ENCODE measurements around the gene CLINT1. TPM values are rescaled to one million over a fixed set of nuclear protein-coding genes. Genes with fewer than 3 reads are reported as not detected.

The CLINT1 gene
- total RNA-seq, 1 donor from 2014 or later, result 72.9 TPM

- TF ChIP-seq, protein P1, sequence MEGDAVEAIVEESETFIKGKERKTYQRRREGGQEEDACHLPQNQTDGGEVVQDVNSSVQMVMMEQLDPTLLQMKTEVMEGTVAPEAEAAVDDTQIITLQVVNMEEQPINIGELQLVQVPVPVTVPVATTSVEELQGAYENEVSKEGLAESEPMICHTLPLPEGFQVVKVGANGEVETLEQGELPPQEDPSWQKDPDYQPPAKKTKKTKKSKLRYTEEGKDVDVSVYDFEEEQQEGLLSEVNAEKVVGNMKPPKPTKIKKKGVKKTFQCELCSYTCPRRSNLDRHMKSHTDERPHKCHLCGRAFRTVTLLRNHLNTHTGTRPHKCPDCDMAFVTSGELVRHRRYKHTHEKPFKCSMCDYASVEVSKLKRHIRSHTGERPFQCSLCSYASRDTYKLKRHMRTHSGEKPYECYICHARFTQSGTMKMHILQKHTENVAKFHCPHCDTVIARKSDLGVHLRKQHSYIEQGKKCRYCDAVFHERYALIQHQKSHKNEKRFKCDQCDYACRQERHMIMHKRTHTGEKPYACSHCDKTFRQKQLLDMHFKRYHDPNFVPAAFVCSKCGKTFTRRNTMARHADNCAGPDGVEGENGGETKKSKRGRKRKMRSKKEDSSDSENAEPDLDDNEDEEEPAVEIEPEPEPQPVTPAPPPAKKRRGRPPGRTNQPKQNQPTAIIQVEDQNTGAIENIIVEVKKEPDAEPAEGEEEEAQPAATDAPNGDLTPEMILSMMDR (IDR thresholded peaks at IDR 0.05; ENCODE audit: unreplicated experiment), result no peak
- no peaks in the 10 kb centered on the region for H3K27me3 Mint-ChIP-seq (ENCODE audit: unreplicated experiment)
- H3K4me3 Mint-ChIP-seq (ENCODE audit: unreplicated experiment), result no peak overlapping the region
- no peaks in the 10 kb centered on the region for H3K9me3 Mint-ChIP-seq (ENCODE audit: unreplicated experiment)
- DNase-seq (ENCODE audit: low spot score), result no peak
- H3K27ac Mint-ChIP-seq (ENCODE audit: unreplicated experiment), result no peak overlapping the region
- no peaks in the 10 kb centered on the region for H3K4me1 Mint-ChIP-seq (ENCODE audit: unreplicated experiment)
- no peaks in the 10 kb centered on the region for H3K36me3 Mint-ChIP-seq (ENCODE audit: low read depth, unreplicated experiment)
Measured at GRCh38 chr5:157767689-157768088, 91.3 kb downstream of the CLINT1 start.

- Mint-ChIP-seq H3K9me3 (ENCODE audit: unreplicated experiment) (no peaks in the 10 kb centered on the region), H3K4me3 (ENCODE audit: unreplicated experiment) (no peak overlapping the region), H3K4me1 (ENCODE audit: unreplicated experiment) (no peaks in the 10 kb centered on the region), H3K36me3 (ENCODE audit: low read depth, unreplicated experiment) (no peaks in the 10 kb centered on the region), H3K27me3 (ENCODE audit: unreplicated experiment) (no peaks in the 10 kb centered on the region), H3K27ac (ENCODE audit: unreplicated experiment) (no peak overlapping the region)
- DNase-seq (ENCODE audit: low spot score), result no peak
- TF ChIP-seq, protein P1 (IDR thresholded peaks at IDR 0.05; ENCODE audit: unreplicated experiment), result no peak
Measured at GRCh38 chr5:157766902-157767301, 92.0 kb downstream of the CLINT1 start.

- Mint-ChIP-seq H3K4me3 (ENCODE audit: unreplicated experiment) (no peak overlapping the region), H3K9me3 (ENCODE audit: unreplicated experiment) (no peaks in the 10 kb centered on the region), H3K36me3 (ENCODE audit: low read depth, unreplicated experiment) (no peaks in the 10 kb centered on the region), H3K27me3 (ENCODE audit: unreplicated experiment) (no peaks in the 10 kb centered on the region), H3K4me1 (ENCODE audit: unreplicated experiment) (no peaks in the 10 kb centered on the region), H3K27ac (ENCODE audit: unreplicated experiment) (no peak overlapping the region)
- no peak for DNase-seq (ENCODE audit: low spot score)
- TF ChIP-seq, protein P1 (IDR thresholded peaks at IDR 0.05; ENCODE audit: unreplicated experiment), result no peak
Measured at GRCh38 chr5:157766442-157766841, 92.5 kb downstream of the CLINT1 start.

GRCh38 chr5:157764531-157764930, 94.4 kb downstream of the CLINT1 start:
- no peaks in the 10 kb centered on the region for H3K4me1 Mint-ChIP-seq (ENCODE audit: unreplicated experiment)
- TF ChIP-seq, protein P1 (IDR thresholded peaks at IDR 0.05; ENCODE audit: unreplicated experiment), result no peak

GRCh38 chr5:157761690-157762621, 97.0 kb downstream of the CLINT1 start:
- peaks cover 7% of the 10 kb centered on the region for H3K36me3 Mint-ChIP-seq (ENCODE audit: low read depth, unreplicated experiment)
- DNase-seq (ENCODE audit: low spot score), result peak; percentile 25
- no peak overlapping the region for H3K27ac Mint-ChIP-seq (ENCODE audit: unreplicated experiment)
- no peaks in the 10 kb centered on the region for H3K27me3 Mint-ChIP-seq (ENCODE audit: unreplicated experiment)
- H3K4me1 Mint-ChIP-seq (ENCODE audit: unreplicated experiment), result no peaks in the 10 kb centered on the region
- TF ChIP-seq, protein P1 (IDR thresholded peaks at IDR 0.05; ENCODE audit: unreplicated experiment), result peak; percentile 81
- H3K4me3 Mint-ChIP-seq (ENCODE audit: unreplicated experiment), result no peak overlapping the region
- no peaks in the 10 kb centered on the region for H3K9me3 Mint-ChIP-seq (ENCODE audit: unreplicated experiment)

More at GRCh38 chr5:157764531-157764930, 94.4 kb downstream of the CLINT1 start:
- H3K27ac Mint-ChIP-seq (ENCODE audit: unreplicated experiment), result no peak overlapping the region
- H3K9me3 Mint-ChIP-seq (ENCODE audit: unreplicated experiment), result no peaks in the 10 kb centered on the region
- no peak for DNase-seq (ENCODE audit: low spot score)
- H3K27me3 Mint-ChIP-seq (ENCODE audit: unreplicated experiment), result no peaks in the 10 kb centered on the region
- H3K4me3 Mint-ChIP-seq (ENCODE audit: unreplicated experiment), result no peak overlapping the region
- H3K36me3 Mint-ChIP-seq (ENCODE audit: low read depth, unreplicated experiment), result peaks cover 4% of the 10 kb centered on the region
